Measurements from ENCODE around the gene PLEKHM2.

GRCh38 chr1:15680131-15680530, 4.0 kb upstream of the PLEKHM2 start:
- TF ChIP-seq CTCF (IDR thresholded peaks at IDR 0.05; ENCODE audit: poor library complexity) (no peak), EZH2 (IDR thresholded peaks at IDR 0.05; ENCODE audit: borderline replicate concordance) (no peak), EZH2phosphoT487 (IDR thresholded peaks at IDR 0.05; ENCODE audit: low read depth, severe bottlenecking, unreplicated experiment) (no peak)

All from hepatocyte (in vitro differentiated cells).